ENCODE results near the gene SMIM10. TPM values are rescaled to one million over a fixed set of nuclear protein-coding genes. Genes with fewer than 3 reads are reported as not detected.
"Not testable (repeated sequence)": the region's sequence is repeated elsewhere in the genome, so short reads cannot be mapped to it uniquely, and the experiment has no call there.

SMIM10 gene
- 0.35 TPM for polyA plus RNA-seq (2013, experiment 1 of 4)
- polyA plus RNA-seq (2013, experiment 2 of 4), result 0.16 TPM
- polyA plus RNA-seq (2013, experiment 3 of 4), result 0.53 TPM
- polyA plus RNA-seq (2013, experiment 4 of 4), result 0.65 TPM

DNA sequence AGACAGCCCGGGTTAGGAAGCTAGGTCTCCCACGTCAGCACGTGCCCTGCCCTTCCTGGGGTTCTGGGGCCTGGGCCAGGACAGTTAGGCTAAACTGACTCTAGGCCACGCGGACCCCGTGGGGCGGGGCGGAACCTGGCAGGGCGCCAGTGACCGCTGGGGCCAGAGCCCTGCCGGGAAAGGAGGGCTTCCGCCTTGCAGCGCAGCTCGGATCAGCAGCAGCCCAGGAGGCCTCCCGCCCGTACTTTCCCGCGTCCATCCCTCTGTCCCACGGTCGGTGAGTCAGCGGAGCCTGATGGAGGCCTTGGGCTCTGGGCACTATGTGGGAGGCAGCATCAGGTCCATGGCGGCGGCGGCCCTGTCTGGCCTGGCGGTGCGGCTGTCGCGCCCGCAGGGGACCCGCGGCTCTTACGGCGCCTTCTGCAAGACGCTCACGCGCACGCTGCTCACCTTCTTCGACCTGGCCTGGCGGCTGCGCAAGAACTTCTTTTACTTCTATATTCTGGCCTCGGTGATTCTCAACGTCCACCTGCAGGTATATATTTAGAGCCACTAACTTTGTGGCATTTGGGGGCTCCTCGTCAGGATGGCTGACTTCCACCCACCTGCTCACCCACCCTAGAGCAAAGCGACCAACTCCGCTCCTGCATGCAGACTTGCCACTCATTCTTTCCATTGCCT, at the start of gene SMIM10:
Gene SMIM10, plus strand, starts transcription at position 191 of the 681 bp plus-strand sequence. Its CDS starts 105 bp downstream, at position 296.
- peak within 1 kb of the TSS; percentile 31 for H3K4me3 ChIP-seq (ENCODE audit: insufficient read depth, low read depth, low read length)
- no peaks in the 10 kb centered on the region for H3K36me3 ChIP-seq (ENCODE audit: control insufficient read depth, insufficient read depth, low read length)
- 9 to 10% methylated on average over 43 to 44 of the region's 45 CpGs for WGBS, 2 experiments
- H3K4me1 ChIP-seq (ENCODE audit: control insufficient read depth, insufficient read depth, low read length), result no peaks in the 10 kb centered on the region
- H3K9me3 ChIP-seq (ENCODE audit: control insufficient read depth, low read length), result no peaks in the 10 kb centered on the region
- H3K27me3 ChIP-seq (ENCODE audit: control insufficient read depth, insufficient read depth, low read length, poor library complexity, severe bottlenecking), result peaks cover 21% of the 10 kb centered on the region
- no peak within 1 kb of the TSS for H3K27ac ChIP-seq (ENCODE audit: insufficient read depth, low read depth, low read length, poor library complexity, severe bottlenecking)

DNA sequence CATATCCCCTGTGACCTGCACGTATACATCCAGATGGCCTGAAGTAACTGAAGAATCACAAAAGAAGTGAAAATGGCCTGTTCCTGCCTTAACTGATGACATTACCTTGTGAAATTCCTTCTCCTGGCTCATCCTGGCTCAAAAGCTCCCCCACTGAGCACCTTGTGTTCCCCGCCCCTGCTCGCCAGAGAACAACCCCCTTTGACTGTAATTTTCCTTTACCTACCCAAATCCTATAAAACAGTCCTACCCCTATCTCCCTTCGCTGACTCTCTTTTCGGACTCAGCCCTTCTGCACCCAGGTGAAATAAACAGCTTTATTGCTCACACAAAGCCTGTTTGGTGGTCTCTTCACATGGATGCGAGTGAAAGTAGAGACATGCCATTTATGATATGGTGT, 44.4 kb upstream of the SMIM10 start:
- H3K27me3 ChIP-seq (ENCODE audit: control insufficient read depth, insufficient read depth, low read length, poor library complexity, severe bottlenecking); H3K36me3 ChIP-seq (ENCODE audit: control insufficient read depth, insufficient read depth, low read length); H3K4me1 ChIP-seq (ENCODE audit: control insufficient read depth, insufficient read depth, low read length); H3K9me3 ChIP-seq (ENCODE audit: control insufficient read depth, low read length); H3K4me3 ChIP-seq (ENCODE audit: insufficient read depth, low read depth, low read length); H3K27ac ChIP-seq (ENCODE audit: insufficient read depth, low read depth, low read length, poor library complexity, severe bottlenecking): not testable (repeated sequence)
- 56 to 59% methylated on average over 5 to 6 of the region's 6 CpGs for WGBS, 2 experiments

DNA sequence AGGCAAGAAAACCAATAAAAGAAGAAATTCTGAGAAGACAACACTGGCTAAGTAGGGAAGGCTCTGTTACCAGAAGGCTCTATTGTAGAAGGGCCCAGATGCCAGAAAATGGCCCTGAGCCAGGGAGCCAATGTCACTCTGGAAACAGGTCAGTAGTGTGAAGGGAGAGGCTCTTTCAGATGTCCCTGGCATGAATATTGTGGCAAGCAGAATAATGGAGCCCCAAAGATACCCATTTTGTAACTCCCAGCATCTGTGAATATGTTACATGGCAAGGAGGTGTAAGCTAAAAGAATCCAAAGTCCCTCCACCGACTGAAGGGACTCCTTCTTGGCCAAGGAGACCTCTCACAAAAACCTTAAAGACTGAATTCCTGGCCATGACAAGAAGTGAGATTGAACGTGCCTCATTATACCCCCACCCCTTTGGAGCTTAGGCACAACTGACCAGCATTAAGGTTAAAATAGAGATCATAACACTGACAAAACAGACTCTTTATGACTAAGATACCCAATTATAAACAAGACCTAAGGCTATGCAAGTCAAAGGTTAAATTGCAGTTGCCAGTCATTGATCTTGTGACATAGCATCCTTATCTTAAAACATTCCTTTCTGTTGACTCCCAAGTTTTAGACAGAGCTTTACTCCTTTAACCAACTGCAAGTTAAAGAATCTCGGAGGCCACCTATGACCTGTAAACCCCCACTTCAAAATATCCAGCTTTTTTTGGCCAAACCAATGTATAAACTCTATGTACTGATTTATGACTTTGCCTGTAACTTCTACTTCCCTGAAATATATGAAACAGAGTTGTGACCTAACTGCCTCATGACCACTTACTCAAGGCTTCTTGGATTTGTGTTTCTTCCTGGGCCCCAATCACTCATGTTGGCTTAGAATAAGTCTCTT, 42.2 kb upstream of the SMIM10 start:
- no peaks in the 10 kb centered on the region for H3K4me1 ChIP-seq (ENCODE audit: control insufficient read depth, insufficient read depth, low read length)
- H3K27me3 ChIP-seq (ENCODE audit: control insufficient read depth, insufficient read depth, low read length, poor library complexity, severe bottlenecking), result no peaks in the 10 kb centered on the region
- 66 to 85% methylated on average over 3 of the region's 3 CpGs for WGBS, 2 experiments
- H3K36me3 ChIP-seq (ENCODE audit: control insufficient read depth, insufficient read depth, low read length), result no peaks in the 10 kb centered on the region
- no peak overlapping the region for H3K27ac ChIP-seq (ENCODE audit: insufficient read depth, low read depth, low read length, poor library complexity, severe bottlenecking)
- no peaks in the 10 kb centered on the region for H3K9me3 ChIP-seq (ENCODE audit: control insufficient read depth, low read length)
- H3K4me3 ChIP-seq (ENCODE audit: insufficient read depth, low read depth, low read length), result no peak overlapping the region

DNA sequence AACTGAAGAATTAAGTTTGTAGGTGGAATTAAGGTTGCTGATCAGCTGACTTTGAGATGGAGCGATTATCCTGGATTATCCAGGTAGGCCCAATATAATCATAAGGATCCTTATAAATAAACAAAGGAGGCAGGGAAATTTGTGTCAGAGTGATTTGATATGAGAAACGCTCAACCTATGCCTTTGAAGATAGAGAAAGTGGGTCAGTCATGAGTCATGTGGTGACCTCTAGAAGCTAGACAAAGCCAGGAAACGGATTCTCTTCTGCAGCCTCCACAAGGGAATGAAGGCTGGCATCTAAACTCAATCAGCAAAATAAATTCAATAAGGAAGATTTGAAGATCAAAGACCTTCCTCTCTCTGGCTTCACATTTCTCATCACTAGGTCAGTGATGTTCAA, 41.5 kb upstream of the SMIM10 start:
- no peak overlapping the region for H3K4me3 ChIP-seq (ENCODE audit: insufficient read depth, low read depth, low read length)
- no peak overlapping the region for H3K27ac ChIP-seq (ENCODE audit: insufficient read depth, low read depth, low read length, poor library complexity, severe bottlenecking)
- no peaks in the 10 kb centered on the region for H3K4me1 ChIP-seq (ENCODE audit: control insufficient read depth, insufficient read depth, low read length)
- H3K9me3 ChIP-seq (ENCODE audit: control insufficient read depth, low read length), result no peaks in the 10 kb centered on the region
- 92 to 94% methylated on average over 2 to 3 of the region's 3 CpGs for WGBS, 2 experiments
- H3K36me3 ChIP-seq (ENCODE audit: control insufficient read depth, insufficient read depth, low read length), result no peaks in the 10 kb centered on the region
- no peaks in the 10 kb centered on the region for H3K27me3 ChIP-seq (ENCODE audit: control insufficient read depth, insufficient read depth, low read length, poor library complexity, severe bottlenecking)

DNA sequence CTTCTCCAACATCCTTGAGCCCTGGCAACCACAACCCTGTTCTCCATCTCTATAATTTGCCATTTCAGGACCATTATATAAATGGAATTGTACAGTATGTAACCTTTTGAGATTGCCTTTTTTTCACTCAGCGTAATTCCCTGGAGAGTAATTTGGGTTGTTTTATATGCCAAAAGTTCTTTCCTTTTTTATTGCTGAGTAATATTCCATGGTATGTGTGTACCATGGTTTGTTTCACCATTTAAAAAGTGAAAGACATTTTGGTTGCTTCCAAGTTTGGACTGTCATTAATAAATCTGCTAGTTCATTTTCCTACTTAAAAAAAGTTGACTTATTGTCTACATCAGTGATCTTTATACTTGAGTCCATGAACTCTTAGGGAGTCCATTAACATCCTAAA, 33.0 kb upstream of the SMIM10 start:
- WGBS, 2 experiments, result 100% methylated on average over 1 of the region's 1 CpG

DNA sequence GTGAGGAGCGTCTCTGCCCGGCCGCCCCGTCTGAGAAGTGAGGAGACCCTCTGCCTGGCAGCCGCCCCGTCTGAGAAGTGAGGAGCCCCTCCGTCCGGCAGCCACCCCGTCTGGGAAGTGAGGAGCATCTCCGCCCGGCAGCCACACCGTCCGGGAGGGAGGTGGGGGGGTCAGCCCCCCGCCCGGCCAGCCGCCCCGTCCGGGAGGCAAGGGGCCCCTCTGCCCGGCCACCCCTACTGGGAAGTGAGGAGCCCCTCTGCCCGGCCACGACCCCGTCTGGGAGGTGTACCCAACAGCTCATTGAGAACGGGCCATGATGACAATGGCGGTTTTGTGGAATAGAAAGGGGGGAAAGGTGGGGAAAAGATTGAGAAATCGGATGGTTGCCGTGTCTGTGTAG, 30.4 kb upstream of the SMIM10 start:
- WGBS, 2 experiments, result 93 to 97% methylated on average over 8 to 9 of the region's 26 CpGs
- not testable (repeated sequence) for H3K4me3 ChIP-seq (ENCODE audit: insufficient read depth, low read depth, low read length); H3K36me3 ChIP-seq (ENCODE audit: control insufficient read depth, insufficient read depth, low read length); H3K9me3 ChIP-seq (ENCODE audit: control insufficient read depth, low read length); H3K27ac ChIP-seq (ENCODE audit: insufficient read depth, low read depth, low read length, poor library complexity, severe bottlenecking); H3K4me1 ChIP-seq (ENCODE audit: control insufficient read depth, insufficient read depth, low read length); H3K27me3 ChIP-seq (ENCODE audit: control insufficient read depth, insufficient read depth, low read length, poor library complexity, severe bottlenecking)

More for the DNA sequence above, 33.0 kb upstream of the SMIM10 start:
- Histone ChIP-seq H3K4me3 (ENCODE audit: insufficient read depth, low read depth, low read length) (no peak overlapping the region), H3K4me1 (ENCODE audit: control insufficient read depth, insufficient read depth, low read length) (no peaks in the 10 kb centered on the region), H3K36me3 (ENCODE audit: control insufficient read depth, insufficient read depth, low read length) (no peaks in the 10 kb centered on the region), H3K27ac (ENCODE audit: insufficient read depth, low read depth, low read length, poor library complexity, severe bottlenecking) (no peak overlapping the region), H3K27me3 (ENCODE audit: control insufficient read depth, insufficient read depth, low read length, poor library complexity, severe bottlenecking) (no peaks in the 10 kb centered on the region), H3K9me3 (ENCODE audit: control insufficient read depth, low read length) (no peaks in the 10 kb centered on the region)

DNA sequence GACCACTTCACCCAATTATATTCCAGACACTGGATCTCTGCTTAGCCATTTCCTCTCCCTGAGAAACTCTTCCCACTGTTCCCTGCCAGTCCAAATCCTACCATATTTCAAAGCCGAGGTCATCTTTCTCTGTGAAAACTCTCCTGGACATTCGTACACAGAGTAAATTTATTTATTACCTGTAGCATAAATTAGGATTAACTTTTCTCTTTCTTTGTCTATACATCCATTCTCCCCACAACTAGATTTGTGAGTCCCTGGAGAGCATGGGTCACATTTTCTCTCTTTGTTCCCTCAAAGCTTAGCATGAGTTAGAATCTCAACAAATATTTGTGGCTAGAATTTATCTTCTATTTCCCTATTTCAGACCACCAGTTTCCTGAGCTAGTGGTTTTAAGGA, 27.8 kb upstream of the SMIM10 start:
- H3K4me3 ChIP-seq (ENCODE audit: insufficient read depth, low read depth, low read length), result no peak overlapping the region
- H3K27ac ChIP-seq (ENCODE audit: insufficient read depth, low read depth, low read length, poor library complexity, severe bottlenecking), result no peak overlapping the region
- H3K4me1 ChIP-seq (ENCODE audit: control insufficient read depth, insufficient read depth, low read length), result no peaks in the 10 kb centered on the region
- no peaks in the 10 kb centered on the region for H3K36me3 ChIP-seq (ENCODE audit: control insufficient read depth, insufficient read depth, low read length)
- WGBS, 2 experiments, result 88 to 96% methylated on average over 1 to 2 of the region's 2 CpGs
- H3K9me3 ChIP-seq (ENCODE audit: control insufficient read depth, low read length), result no peaks in the 10 kb centered on the region
- no peaks in the 10 kb centered on the region for H3K27me3 ChIP-seq (ENCODE audit: control insufficient read depth, insufficient read depth, low read length, poor library complexity, severe bottlenecking)

DNA sequence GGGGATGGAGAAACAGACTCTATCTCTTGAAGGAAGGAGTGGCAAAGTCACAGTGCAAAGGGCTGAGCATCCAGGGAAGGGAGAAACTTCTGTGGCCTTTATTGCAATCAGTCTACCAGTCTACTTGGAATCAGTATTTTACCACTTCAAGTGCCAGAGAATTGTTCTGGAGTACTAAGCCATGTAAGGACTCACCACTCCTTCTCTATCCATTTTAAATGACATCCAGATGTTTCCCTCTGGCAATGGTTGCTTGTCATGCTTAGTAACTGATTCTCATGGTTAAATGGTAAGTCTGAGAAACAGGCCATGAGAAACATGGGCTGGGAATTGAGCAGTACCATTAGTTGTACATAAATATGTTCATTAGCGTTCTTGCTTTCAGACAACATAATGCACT, 21.1 kb upstream of the SMIM10 start:
- Histone ChIP-seq H3K27ac (ENCODE audit: insufficient read depth, low read depth, low read length, poor library complexity, severe bottlenecking) (no peak overlapping the region), H3K9me3 (ENCODE audit: control insufficient read depth, low read length) (no peaks in the 10 kb centered on the region), H3K27me3 (ENCODE audit: control insufficient read depth, insufficient read depth, low read length, poor library complexity, severe bottlenecking) (no peaks in the 10 kb centered on the region), H3K4me3 (ENCODE audit: insufficient read depth, low read depth, low read length) (no peak overlapping the region), H3K36me3 (ENCODE audit: control insufficient read depth, insufficient read depth, low read length) (no peaks in the 10 kb centered on the region), H3K4me1 (ENCODE audit: control insufficient read depth, insufficient read depth, low read length) (no peaks in the 10 kb centered on the region)
- no CpG with 5 or more reads among the region's 1 CpG for WGBS, 2 experiments

DNA sequence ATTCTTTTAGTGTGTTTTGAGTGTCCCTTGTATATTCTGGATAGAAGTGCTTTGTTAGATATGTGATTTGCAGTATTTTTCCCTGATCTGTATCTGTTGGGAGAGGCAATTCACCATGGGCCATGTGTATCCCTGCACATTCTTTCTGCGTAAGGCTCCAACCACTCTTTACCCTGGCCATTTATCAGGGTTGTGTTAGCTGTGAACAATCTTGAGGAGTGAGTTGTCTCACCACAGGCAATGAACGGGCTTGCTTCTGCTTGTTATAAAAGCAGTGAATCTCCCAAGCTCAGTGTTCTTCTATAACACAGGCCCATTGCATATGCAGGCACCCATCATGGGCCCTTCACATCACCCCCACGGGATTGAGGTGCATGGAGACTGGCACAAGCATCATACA, 18.9 kb upstream of the SMIM10 start:
- no peaks in the 10 kb centered on the region for H3K36me3 ChIP-seq (ENCODE audit: control insufficient read depth, insufficient read depth, low read length)
- WGBS, 2 experiments, result 61 to 100% methylated on average over 2 to 3 of the region's 3 CpGs
- no peaks in the 10 kb centered on the region for H3K9me3 ChIP-seq (ENCODE audit: control insufficient read depth, low read length)
- H3K27ac ChIP-seq (ENCODE audit: insufficient read depth, low read depth, low read length, poor library complexity, severe bottlenecking), result no peak overlapping the region
- no peaks in the 10 kb centered on the region for H3K27me3 ChIP-seq (ENCODE audit: control insufficient read depth, insufficient read depth, low read length, poor library complexity, severe bottlenecking)
- H3K4me1 ChIP-seq (ENCODE audit: control insufficient read depth, insufficient read depth, low read length), result no peaks in the 10 kb centered on the region
- H3K4me3 ChIP-seq (ENCODE audit: insufficient read depth, low read depth, low read length), result no peak overlapping the region

DNA sequence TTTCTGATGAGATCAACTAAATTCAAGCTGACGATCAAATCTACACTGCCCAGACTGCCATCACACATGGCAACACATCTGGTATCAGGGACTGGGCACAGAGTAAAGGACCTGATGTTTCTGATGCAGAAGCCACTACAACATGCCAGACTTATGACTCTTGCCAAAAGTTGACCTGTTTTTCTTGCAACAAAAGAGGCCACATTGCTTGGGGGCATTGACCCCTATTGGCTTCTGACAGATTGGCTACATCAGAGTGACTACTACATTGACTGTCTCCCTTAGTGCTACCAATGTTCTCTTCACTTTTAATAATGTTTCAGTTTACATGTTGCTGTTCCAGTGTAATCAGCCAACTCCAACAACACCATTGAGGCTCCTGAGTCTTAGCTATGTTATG, 15.3 kb upstream of the SMIM10 start:
- WGBS, 2 experiments, result 100% methylated on average over 1 of the region's 1 CpG
- H3K27me3 ChIP-seq (ENCODE audit: control insufficient read depth, insufficient read depth, low read length, poor library complexity, severe bottlenecking), result no peaks in the 10 kb centered on the region
- H3K9me3 ChIP-seq (ENCODE audit: control insufficient read depth, low read length), result no peaks in the 10 kb centered on the region
- H3K4me3 ChIP-seq (ENCODE audit: insufficient read depth, low read depth, low read length), result no peak overlapping the region
- no peaks in the 10 kb centered on the region for H3K36me3 ChIP-seq (ENCODE audit: control insufficient read depth, insufficient read depth, low read length)
- no peaks in the 10 kb centered on the region for H3K4me1 ChIP-seq (ENCODE audit: control insufficient read depth, insufficient read depth, low read length)
- no peak overlapping the region for H3K27ac ChIP-seq (ENCODE audit: insufficient read depth, low read depth, low read length, poor library complexity, severe bottlenecking)

Measured in ectodermal cell (in vitro differentiated cells).